WTC11 (cell line): Measurements from ENCODE around the gene CELSR2. TPM values are rescaled to one million over a fixed set of nuclear protein-coding genes. Genes with fewer than 3 reads are reported as not detected.

Source experiments
- ATAC-seq: fragments of 200-7000 bp; cut with Tn5 transposase; 2 replicates; pipeline ENCODE4 v1.10.0; 2021; ENCODE audit warnings: mild to moderate bottlenecking, moderate library complexity
- CTCF ChIA-PET: fragments of 300-600 bp; sonication (Branson Sonifier 250); formaldehyde crosslinking; loops from one replicate; lab custom pipeline; 2021; ENCODE audit warnings: antibody characterized with exemption; lab: Charles Lee
- POLR2A ChIA-PET: fragments of 350-600 bp; sonication (Branson Sonifier 250); formaldehyde crosslinking; loops from one replicate; lab custom pipeline; 2021; ENCODE audit warnings: antibody characterized with exemption; lab: Charles Lee
- DNase-seq: peaks from one replicate; pipeline ENCODE4 v3.0.0; 2021; ENCODE audit warnings: low spot score
- H3K27ac Mint-ChIP-seq: 2 replicates; pipeline ENCODE4 v1.8.0; 2021; ENCODE audit warnings: mixed read lengths
- H3K27me3 Mint-ChIP-seq: 2 replicates; pipeline ENCODE4 v1.8.0; 2021; ENCODE audit warnings: low read depth, mild to moderate bottlenecking, moderate library complexity, mixed read lengths
- H3K36me3 Mint-ChIP-seq: 2 replicates; pipeline ENCODE4 v1.8.0; 2021; ENCODE audit warnings: mixed read lengths
- H3K4me1 Mint-ChIP-seq: 2 replicates; pipeline ENCODE4 v1.8.0; 2022; ENCODE audit warnings: mixed read lengths
- H3K4me3 Mint-ChIP-seq: 2 replicates; pipeline ENCODE4 v1.8.0; 2021; ENCODE audit warnings: mild to moderate bottlenecking, moderate library complexity, mixed read lengths
- H3K9me3 Mint-ChIP-seq: 2 replicates; pipeline ENCODE4 v1.8.0; 2021; ENCODE audit warnings: mixed read lengths
- AR ChIP-seq: fragments of 250-450 bp; sonication (Bioruptor Pico); IDR thresholded peaks from 2 replicates; pipeline ENCODE4 v1.9.0; 2021; ENCODE audit warnings: mild to moderate bottlenecking
- CREB1 ChIP-seq: sonication (generic); formaldehyde crosslinking; IDR thresholded peaks from 2 replicates; pipeline ENCODE4 v1.8.0; 2023; ENCODE audit warnings: mild to moderate bottlenecking, missing genetic modification reagents
- FOXP1 ChIP-seq: sonication (generic); formaldehyde crosslinking; IDR thresholded peaks from 2 replicates; pipeline ENCODE4 v1.8.0; 2022; ENCODE audit warnings: missing genetic modification reagents, mild to moderate bottlenecking, moderate library complexity, borderline replicate concordance
- GABPB1 ChIP-seq: sonication (generic); formaldehyde crosslinking; IDR thresholded peaks from 2 replicates; pipeline ENCODE4 v1.8.1; 2023; ENCODE audit warnings: mild to moderate bottlenecking, missing genetic modification reagents
- GTF2I ChIP-seq: fragments of 250-450 bp; sonication (Bioruptor Pico); conservative IDR thresholded peaks from 2 replicates; pipeline ENCODE4 v1.4.0; 2021; ENCODE audit warnings: mild to moderate bottlenecking
- JUN ChIP-seq: sonication (generic); formaldehyde crosslinking; IDR thresholded peaks from 2 replicates; pipeline ENCODE4 v1.8.0; 2023; ENCODE audit warnings: mild to moderate bottlenecking, missing genetic modification reagents
- NR2C2 ChIP-seq: sonication (generic); formaldehyde crosslinking; IDR thresholded peaks from 2 replicates; pipeline ENCODE4 v1.8.0; 2022; ENCODE audit warnings: mild to moderate bottlenecking, missing genetic modification reagents
- PRRX2 ChIP-seq: fragments of 250-450 bp; sonication (Bioruptor Pico); IDR thresholded peaks from 2 replicates; pipeline ENCODE4 v1.8.0; 2021; ENCODE audit warnings: mild to moderate bottlenecking
- TEAD1 ChIP-seq: sonication (generic); formaldehyde crosslinking; IDR thresholded peaks from 2 replicates; pipeline ENCODE4 v1.8.0; 2022; ENCODE audit warnings: mild to moderate bottlenecking, missing genetic modification reagents
- ZNF281 ChIP-seq: sonication (generic); formaldehyde crosslinking; IDR thresholded peaks from 2 replicates; pipeline ENCODE4 v1.8.0; 2023; ENCODE audit warnings: mild to moderate bottlenecking, missing genetic modification reagents
- ZNF532 ChIP-seq: fragments of 250-450 bp; sonication (Bioruptor Pico); IDR thresholded peaks from 2 replicates; pipeline ENCODE4 v1.9.0; 2021; ENCODE audit warnings: mild to moderate bottlenecking, borderline replicate concordance
- total RNA-seq: library from RNA; stranded (reverse); gene quantifications from 3 replicates; pipeline ENCODE4 v1.2.3, GENCODE V29; 2021

The CELSR2 gene
- total RNA-seq, 1 experiment from 2014 or later: 31.3 TPM

GRCh38 chr1:109273570-109274288 is 24.4 kb downstream of the CELSR2 start:
- ATAC-seq: no peak; the same call in 1 of the 2 replicates
- Mint-ChIP-seq H3K27me3 (no peaks in the 10 kb centered on the region; the same call in 1 of the 2 replicates), H3K4me3 (no peak overlapping the region), H3K27ac (peak overlapping the region; percentile 26), H3K4me1 (peaks cover 26% of the 10 kb centered on the region), H3K36me3 (peaks cover 10% of the 10 kb centered on the region), H3K9me3 (no peaks in the 10 kb centered on the region)
- CTCF ChIA-PET: interaction anchor here (0.6 to 1.9 kb wide), 4 partner anchors 9 to 259 kb away, joined by 3 to 6 read pairs (median 4); partner anchors contain the start of gene PSRC1
- TF ChIP-seq GTF2I (no peak), ZNF281 (no peak), AR (CRISPR knock-in tag) (no peak), FOXP1 (CRISPR knock-in tag) (no peak), JUN (no peak), ZNF532 (CRISPR knock-in tag) (no peak), CREB1 (CRISPR knock-in tag) (no peak), PRRX2 (no peak), TEAD1 (no peak)
- POLR2A ChIA-PET: interaction anchor here (1.1 kb wide), 1 partner anchor 34 kb away, joined by 3 read pairs; no protein-coding TSS in a partner anchor
- no peak for DNase-seq

- Mint-ChIP-seq H3K36me3 (peaks cover 16% of the 10 kb centered on the region), H3K4me1 (peaks cover 26% of the 10 kb centered on the region), H3K9me3 (no peaks in the 10 kb centered on the region), H3K27ac (peak overlapping the region; percentile 76), H3K27me3 (no peaks in the 10 kb centered on the region; the same call in 1 of the 2 replicates), H3K4me3 (no peak overlapping the region)
- DNase-seq: no peak
- ChIA-PET CTCF (interaction anchor here (4.0 kb wide), 1 partner anchor 124 kb away, joined by 68 read pairs; the partner anchor contains the start of gene SORT1), POLR2A (no interaction called here)
- no peak for ATAC-seq
- TF ChIP-seq GABPB1 (CRISPR knock-in tag): peak; percentile 29; the same call in 1 of the 2 replicates
- TF ChIP-seq NR2C2 (CRISPR knock-in tag): no peak
Observed at GRCh38 chr1:109274533-109275476, 25.5 kb downstream of the CELSR2 start.
